DND-41 (cell line): ENCODE data around the gene NPAS2.

ENCODE experiments used
- ATAC-seq: fragments of 200-7000 bp; cut with Tn5 transposase; 3 replicates; pipeline ENCODE4 v1.9.1; 2021; ENCODE audit warnings: low read depth; ENCODE audit not compliant: insufficient read depth
- DNase-seq: peaks from one replicate; pipeline ENCODE4 v3.0.0-alpha.2; 2020
- H2AFZ ChIP-seq: 2 replicates; pipeline ENCODE4 v1.6.0; 2012; ENCODE audit warnings: low read depth, low read length
- H3K27ac ChIP-seq: 2 replicates; pipeline ENCODE4 v1.5.1; 2012; ENCODE audit warnings: low read length, inconsistent platforms
- H3K27me3 ChIP-seq: fragments of 200-600 bp; sonication (generic); 2 replicates; pipeline ENCODE4 v1.6.0; 2012; ENCODE audit warnings: low read length, mild to moderate bottlenecking, inconsistent platforms; ENCODE audit not compliant: insufficient read depth, poor library complexity
- H3K36me3 ChIP-seq: 2 replicates; pipeline ENCODE4 v1.5.1; 2012; ENCODE audit warnings: low read length, inconsistent platforms; ENCODE audit not compliant: insufficient read depth
- H3K4me1 ChIP-seq: 2 replicates; pipeline ENCODE4 v1.5.1; 2012; ENCODE audit warnings: mild to moderate bottlenecking, low read length; ENCODE audit not compliant: insufficient read depth
- H3K4me2 ChIP-seq: 2 replicates; pipeline ENCODE4 v1.6.0; 2012; ENCODE audit warnings: mild to moderate bottlenecking, moderate library complexity, low read length, inconsistent platforms; ENCODE audit not compliant: insufficient read depth
- H3K4me3 ChIP-seq, 2 experiments: fragments of 200-600 bp in 1 of 2; shearing (Covaris generic) in 1 of 2; 2 replicates each; pipeline ENCODE4 v1.5.1; 2012 to 2016; ENCODE audit warnings: inconsistent platforms in 2 of 2, low read length in 2 of 2, mild to moderate bottlenecking in 2 of 2, low read depth in 1 of 2, moderate library complexity in 1 of 2
- H3K79me2 ChIP-seq: 2 replicates; pipeline ENCODE4 v1.6.0; 2012; ENCODE audit warnings: low read length, inconsistent platforms; ENCODE audit not compliant: insufficient read depth
- H3K9ac ChIP-seq: 2 replicates; pipeline ENCODE4 v1.6.0; 2012; ENCODE audit warnings: low read depth, mild to moderate bottlenecking, inconsistent platforms, low read length, moderate library complexity
- H3K9me3 ChIP-seq: 2 replicates; pipeline ENCODE4 v1.5.1; 2012; ENCODE audit warnings: low read length, moderate library complexity, mild to moderate bottlenecking, inconsistent platforms; ENCODE audit not compliant: insufficient read depth, severe bottlenecking
- H4K20me1 ChIP-seq: 2 replicates; pipeline ENCODE4 v1.6.0; 2012; ENCODE audit warnings: low read length; ENCODE audit not compliant: insufficient read depth
- EZH2 ChIP-seq: IDR thresholded peaks from 3 replicates; pipeline ENCODE4 v1.6.1; 2012; ENCODE audit warnings: borderline replicate concordance, low read depth, mild to moderate bottlenecking, moderate library complexity, low read length, inconsistent platforms; ENCODE audit not compliant: severe bottlenecking
- TF ChIP-seq, protein P1 (sequence below): IDR thresholded peaks from 2 replicates; pipeline ENCODE4 v1.5.1; 2012; ENCODE audit warnings: borderline replicate concordance, low read length, moderate library complexity, mild to moderate bottlenecking; ENCODE audit not compliant: poor library complexity, severe bottlenecking; ENCODE audit errors: extremely low read depth

The NPAS2 gene

DNA sequence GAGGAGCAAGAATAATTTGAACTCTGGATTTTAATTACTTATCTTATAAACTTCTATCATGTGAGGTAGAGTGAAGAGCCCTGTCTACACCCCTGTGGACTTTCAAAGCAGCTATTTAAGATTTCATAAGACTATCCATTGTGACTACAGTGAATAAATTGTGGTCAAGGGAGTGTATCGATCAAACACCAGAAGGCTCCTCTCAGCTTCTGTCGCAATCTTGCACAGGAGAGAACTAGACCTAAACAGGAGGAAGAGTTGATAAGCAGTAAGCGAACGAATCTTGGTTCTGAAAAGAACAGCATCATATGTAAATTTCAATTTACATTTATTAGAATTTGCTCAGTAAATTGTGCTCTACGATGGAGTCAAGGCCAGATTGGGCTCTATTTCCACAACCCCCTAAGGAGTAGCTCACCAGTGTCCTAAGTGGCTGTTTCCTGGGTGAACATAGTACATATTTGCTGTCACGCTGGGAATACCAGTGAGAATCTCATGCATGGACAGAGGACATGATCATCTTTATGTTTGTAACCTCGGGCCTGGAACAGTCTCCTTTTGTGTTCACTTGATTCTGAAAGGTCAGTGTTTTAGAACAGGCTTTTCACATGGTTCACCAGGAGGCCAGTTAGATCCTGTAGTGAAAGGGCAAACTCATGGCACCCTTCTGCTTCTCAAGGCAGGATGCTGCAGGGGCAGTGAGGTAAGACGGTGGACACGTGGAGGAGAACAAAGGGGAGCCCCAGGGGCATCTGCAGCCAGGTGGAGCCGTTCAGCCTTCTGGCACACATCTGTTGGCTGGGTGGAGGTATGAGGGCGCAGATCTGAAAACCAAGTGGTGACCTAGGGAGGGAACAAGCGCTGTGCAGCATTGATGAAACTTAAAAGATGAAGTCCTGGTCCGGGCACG, 33.3 kb downstream of the NPAS2 start:
- Histone ChIP-seq H3K4me1 (no peaks in the 10 kb centered on the region), H3K36me3 (no peaks in the 10 kb centered on the region), H3K4me3 (no peak overlapping the region), H3K9me3 (no peaks in the 10 kb centered on the region), H4K20me1 (no peaks in the 10 kb centered on the region), H3K27ac (no peak overlapping the region), H3K79me2 (no peaks in the 10 kb centered on the region), H3K4me2 (no peak overlapping the region), H3K9ac (no peak overlapping the region), H2AFZ (no peak overlapping the region), H3K27me3 (no peaks in the 10 kb centered on the region)
- DNase-seq = no peak
- TF ChIP-seq EZH2 = no peak
- TF ChIP-seq, protein P1, sequence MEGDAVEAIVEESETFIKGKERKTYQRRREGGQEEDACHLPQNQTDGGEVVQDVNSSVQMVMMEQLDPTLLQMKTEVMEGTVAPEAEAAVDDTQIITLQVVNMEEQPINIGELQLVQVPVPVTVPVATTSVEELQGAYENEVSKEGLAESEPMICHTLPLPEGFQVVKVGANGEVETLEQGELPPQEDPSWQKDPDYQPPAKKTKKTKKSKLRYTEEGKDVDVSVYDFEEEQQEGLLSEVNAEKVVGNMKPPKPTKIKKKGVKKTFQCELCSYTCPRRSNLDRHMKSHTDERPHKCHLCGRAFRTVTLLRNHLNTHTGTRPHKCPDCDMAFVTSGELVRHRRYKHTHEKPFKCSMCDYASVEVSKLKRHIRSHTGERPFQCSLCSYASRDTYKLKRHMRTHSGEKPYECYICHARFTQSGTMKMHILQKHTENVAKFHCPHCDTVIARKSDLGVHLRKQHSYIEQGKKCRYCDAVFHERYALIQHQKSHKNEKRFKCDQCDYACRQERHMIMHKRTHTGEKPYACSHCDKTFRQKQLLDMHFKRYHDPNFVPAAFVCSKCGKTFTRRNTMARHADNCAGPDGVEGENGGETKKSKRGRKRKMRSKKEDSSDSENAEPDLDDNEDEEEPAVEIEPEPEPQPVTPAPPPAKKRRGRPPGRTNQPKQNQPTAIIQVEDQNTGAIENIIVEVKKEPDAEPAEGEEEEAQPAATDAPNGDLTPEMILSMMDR = peak; percentile 12
- no peak for ATAC-seq

DNA sequence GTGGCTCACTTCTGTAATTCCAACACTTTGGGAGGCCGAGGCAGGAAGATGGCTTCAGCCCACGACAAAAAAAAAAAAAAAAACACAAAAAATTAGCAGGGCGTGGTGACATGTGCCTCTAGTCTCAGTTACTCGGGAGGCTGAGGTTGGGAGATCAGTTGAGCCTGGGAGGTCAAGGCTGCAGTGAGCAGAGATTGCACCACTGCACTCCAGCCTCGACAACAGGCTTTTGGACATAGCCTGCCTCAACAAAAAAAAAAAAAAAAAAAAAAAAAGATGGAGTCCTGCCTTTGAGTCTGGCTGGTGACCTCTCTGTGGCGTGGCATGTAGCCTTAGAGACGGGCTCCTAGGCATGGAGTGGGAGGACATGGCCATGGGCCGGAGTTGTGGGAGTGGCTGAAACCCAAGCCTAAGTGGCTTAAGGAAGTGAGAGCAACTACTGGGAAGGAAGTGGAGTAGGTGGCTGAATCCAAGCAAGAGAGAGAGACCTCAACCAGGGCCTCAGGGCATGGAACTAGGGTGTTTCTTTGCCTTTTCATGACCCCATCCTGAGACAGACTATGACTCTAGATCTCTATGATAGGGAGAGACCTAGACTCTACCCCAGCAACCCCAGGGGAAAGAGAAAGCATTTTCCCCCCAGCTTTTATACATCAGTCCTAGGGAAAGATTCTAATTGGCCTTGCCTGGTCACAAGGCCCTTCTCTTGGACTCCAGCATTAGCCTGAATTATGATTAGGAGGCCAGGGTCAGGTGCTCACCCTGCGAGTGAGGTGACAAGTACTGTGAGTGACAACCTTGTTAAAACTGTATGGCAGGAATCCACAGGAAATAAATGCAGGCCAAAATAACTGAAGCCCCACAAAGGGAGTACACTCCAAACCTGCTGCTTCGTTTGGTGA, 34.2 kb downstream of the NPAS2 start:
- TF ChIP-seq EZH2 = no peak
- TF ChIP-seq, protein P1 = no peak
- Histone ChIP-seq H3K4me3 (no peak overlapping the region), H3K79me2 (no peaks in the 10 kb centered on the region), H3K4me2 (no peak overlapping the region), H3K27ac (no peak overlapping the region), H3K9ac (no peak overlapping the region), H3K27me3 (no peaks in the 10 kb centered on the region), H2AFZ (no peak overlapping the region), H3K36me3 (no peaks in the 10 kb centered on the region), H4K20me1 (no peaks in the 10 kb centered on the region), H3K9me3 (no peaks in the 10 kb centered on the region), H3K4me1 (no peaks in the 10 kb centered on the region)
- DNase-seq (no peak), ATAC-seq (peak; percentile 39; the same call in 1 of the 3 replicates)

DNA sequence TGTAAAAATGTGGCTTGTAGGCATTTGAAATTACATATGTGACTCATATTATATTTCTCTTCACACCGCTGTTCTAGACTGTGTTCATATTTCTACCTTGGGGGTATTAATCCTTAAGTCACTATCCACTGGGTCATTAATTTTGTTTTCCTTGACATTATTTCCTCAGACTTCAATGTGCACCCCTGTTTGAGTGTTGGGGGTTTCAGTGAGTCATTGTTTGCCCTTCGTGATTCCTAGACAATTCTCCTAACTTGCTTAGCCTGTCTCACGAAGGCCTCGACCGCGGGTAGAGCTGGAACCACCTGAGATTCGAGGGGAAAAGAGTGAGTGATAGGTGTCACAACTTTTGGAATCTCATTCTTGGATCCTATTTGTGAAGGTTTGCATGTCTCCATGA, 35.1 kb downstream of the NPAS2 start:
- Histone ChIP-seq H3K4me1 (no peaks in the 10 kb centered on the region), H3K79me2 (no peaks in the 10 kb centered on the region), H3K4me3 (no peak overlapping the region), H3K36me3 (no peaks in the 10 kb centered on the region), H4K20me1 (no peaks in the 10 kb centered on the region), H3K9ac (no peak overlapping the region), H3K4me2 (no peak overlapping the region), H3K27ac (no peak overlapping the region), H3K9me3 (no peaks in the 10 kb centered on the region), H3K27me3 (no peaks in the 10 kb centered on the region), H2AFZ (no peak overlapping the region)
- DNase-seq (no peak), ATAC-seq (no peak)
- TF ChIP-seq, protein P1 = no peak
- TF ChIP-seq EZH2 = no peak
